Osteocyte (in vitro differentiated cells): ENCODE results near the gene ELP6. TPM values are rescaled to one million over a fixed set of nuclear protein-coding genes. Genes with fewer than 3 reads are reported as not detected.

ENCODE experiments used
- DNase-seq: peaks from one replicate; pipeline ENCODE4 v3.0.0; 2021; ENCODE audit warnings: mixed read lengths; ENCODE audit not compliant: unreplicated experiment; ENCODE audit errors: extremely low spot score
- H3K27ac Mint-ChIP-seq: one replicate; pipeline ENCODE4 v1.8.0; 2021; ENCODE audit warnings: mild to moderate bottlenecking, mixed read lengths; ENCODE audit not compliant: unreplicated experiment
- H3K27me3 Mint-ChIP-seq: one replicate; pipeline ENCODE4 v1.8.0; 2021; ENCODE audit warnings: mixed read lengths; ENCODE audit not compliant: unreplicated experiment
- H3K36me3 Mint-ChIP-seq: one replicate; pipeline ENCODE4 v1.8.0; 2021; ENCODE audit warnings: mixed read lengths; ENCODE audit not compliant: unreplicated experiment
- H3K4me1 Mint-ChIP-seq: one replicate; pipeline ENCODE4 v1.8.0; 2021; ENCODE audit warnings: mixed read lengths; ENCODE audit not compliant: unreplicated experiment
- H3K4me3 Mint-ChIP-seq: one replicate; pipeline ENCODE4 v1.8.0; 2021; ENCODE audit warnings: mild to moderate bottlenecking, moderate library complexity, mixed read lengths; ENCODE audit not compliant: unreplicated experiment
- H3K9me3 Mint-ChIP-seq: one replicate; pipeline ENCODE4 v1.8.0; 2021; ENCODE audit warnings: mixed read lengths; ENCODE audit not compliant: unreplicated experiment
- CTCF ChIP-seq: fragments of 200-600 bp; sonication (generic); IDR thresholded peaks from 2 replicates; pipeline ENCODE4 v1.5.0; 2021; ENCODE audit warnings: antibody characterized with exemption, mild to moderate bottlenecking, moderate library complexity
- total RNA-seq: library from RNA; stranded (reverse); gene quantifications from 2 replicates; pipeline ENCODE4 v1.2.1, GENCODE V29; 2021

The ELP6 gene
- total RNA-seq, 1 donor from 2014 or later = 40.3 TPM

GRCh38 chr3:47496892-47497291 is 16.6 kb downstream of the ELP6 start:
- Mint-ChIP-seq H3K36me3 (peaks cover 41% of the 10 kb centered on the region), H3K9me3 (no peaks in the 10 kb centered on the region), H3K27me3 (no peaks in the 10 kb centered on the region), H3K27ac (no peak overlapping the region), H3K4me1 (no peaks in the 10 kb centered on the region), H3K4me3 (no peak overlapping the region)
- TF ChIP-seq CTCF = no peak
- DNase-seq = no peak

DNA sequence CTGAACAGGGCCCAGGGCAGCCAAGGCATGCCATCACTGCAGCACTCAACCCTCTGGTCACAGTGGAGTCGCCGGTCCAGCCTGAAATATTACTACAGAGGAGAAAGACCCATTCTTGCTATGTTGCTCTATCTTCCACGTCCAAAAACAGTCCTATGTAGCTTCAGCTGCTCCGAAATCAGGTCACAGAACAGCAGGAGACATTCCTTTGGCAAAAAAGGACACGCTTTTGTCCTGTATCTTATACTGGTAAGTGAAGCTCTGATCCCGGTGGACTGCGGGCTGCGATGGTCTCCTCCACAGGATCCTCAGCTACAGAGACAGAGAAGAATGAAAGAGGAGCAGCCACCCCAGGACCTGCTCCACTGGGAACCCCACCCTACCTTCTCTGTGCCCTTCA is 17.6 kb downstream of the ELP6 start:
- no peak for TF ChIP-seq CTCF
- H3K36me3 Mint-ChIP-seq = peaks cover 34% of the 10 kb centered on the region

GRCh38 chr3:47495111-47495510 is 18.4 kb downstream of the ELP6 start:
- Mint-ChIP-seq H3K4me1 (no peaks in the 10 kb centered on the region), H3K9me3 (no peaks in the 10 kb centered on the region), H3K27ac (no peak overlapping the region), H3K27me3 (no peaks in the 10 kb centered on the region), H3K4me3 (no peak overlapping the region), H3K36me3 (peaks cover 31% of the 10 kb centered on the region)
- no peak for DNase-seq
- TF ChIP-seq CTCF = no peak

More for the DNA sequence above, 17.6 kb downstream of the ELP6 start:
- Mint-ChIP-seq H3K4me1 (no peaks in the 10 kb centered on the region), H3K27ac (no peak overlapping the region), H3K27me3 (no peaks in the 10 kb centered on the region), H3K9me3 (no peaks in the 10 kb centered on the region), H3K4me3 (no peak overlapping the region)
- DNase-seq = no peak

DNA sequence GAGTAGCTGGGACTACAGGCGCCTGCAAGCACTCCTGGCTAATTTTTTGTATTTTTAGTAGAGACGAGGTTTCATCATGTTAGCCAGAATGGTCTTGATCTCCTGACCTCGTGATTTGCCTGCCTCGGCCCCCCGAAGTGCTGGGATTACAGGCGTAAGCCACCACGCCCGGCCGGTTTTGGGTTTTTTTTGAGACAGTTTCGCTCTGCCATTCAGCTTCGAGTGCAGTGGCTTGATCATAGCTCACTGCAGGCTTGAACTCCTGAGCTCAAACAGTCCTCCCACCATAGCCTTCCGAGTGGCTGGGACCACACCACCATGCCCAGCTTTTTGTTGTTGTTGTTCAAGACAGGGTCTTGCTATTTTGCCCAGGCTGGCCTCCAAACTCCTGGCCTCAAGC is 21.7 kb downstream of the ELP6 start:
- H3K36me3 Mint-ChIP-seq = peaks cover 14% of the 10 kb centered on the region
- no peak for DNase-seq
- H3K27ac Mint-ChIP-seq = no peak overlapping the region
- no peaks in the 10 kb centered on the region for H3K9me3 Mint-ChIP-seq
- no peaks in the 10 kb centered on the region for H3K27me3 Mint-ChIP-seq
- no peak for TF ChIP-seq CTCF
- H3K4me3 Mint-ChIP-seq = no peak overlapping the region
- no peaks in the 10 kb centered on the region for H3K4me1 Mint-ChIP-seq

DNA sequence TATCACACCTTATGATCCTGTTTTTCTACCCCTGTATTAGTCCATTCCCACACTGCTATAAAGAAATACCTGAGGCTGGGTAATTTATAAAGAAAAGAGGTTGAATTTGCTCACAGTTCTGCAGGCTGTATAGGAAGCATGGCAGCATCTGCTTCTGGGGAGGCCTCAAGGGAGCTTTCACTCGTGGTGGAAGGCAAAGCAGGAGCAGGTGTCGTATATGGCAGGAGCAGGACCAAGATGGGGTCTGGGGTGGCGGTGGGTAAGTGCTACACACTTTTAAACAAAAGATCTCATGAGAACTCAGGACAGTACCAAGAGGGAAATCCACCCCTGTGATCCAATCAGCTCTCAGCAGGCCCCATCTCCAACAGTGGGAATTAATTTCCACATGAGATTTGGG is 22.3 kb downstream of the ELP6 start:
- no peak overlapping the region for H3K27ac Mint-ChIP-seq
- TF ChIP-seq CTCF = no peak
- H3K27me3 Mint-ChIP-seq = no peaks in the 10 kb centered on the region
- no peaks in the 10 kb centered on the region for H3K4me1 Mint-ChIP-seq
- peaks cover 10% of the 10 kb centered on the region for H3K36me3 Mint-ChIP-seq
- DNase-seq = no peak
- H3K4me3 Mint-ChIP-seq = no peak overlapping the region
- no peaks in the 10 kb centered on the region for H3K9me3 Mint-ChIP-seq
